Stimulated activated CD8-positive, alpha-beta memory T cell treated with anti-CD3 and anti-CD28 coated beads, Interleukin-4, amount 100 ng/mL, for 1 hour (primary cell): ENCODE measurements around the gene ZNF322.

Source experiments
- DNase-seq, 2 donors: peaks; one replicate each; pipeline ENCODE4 v3.0.0-alpha.2; 2020; ENCODE audit warnings: low read depth in 2 of 2, low spot score in 1 of 2

The ZNF322 gene

DNA sequence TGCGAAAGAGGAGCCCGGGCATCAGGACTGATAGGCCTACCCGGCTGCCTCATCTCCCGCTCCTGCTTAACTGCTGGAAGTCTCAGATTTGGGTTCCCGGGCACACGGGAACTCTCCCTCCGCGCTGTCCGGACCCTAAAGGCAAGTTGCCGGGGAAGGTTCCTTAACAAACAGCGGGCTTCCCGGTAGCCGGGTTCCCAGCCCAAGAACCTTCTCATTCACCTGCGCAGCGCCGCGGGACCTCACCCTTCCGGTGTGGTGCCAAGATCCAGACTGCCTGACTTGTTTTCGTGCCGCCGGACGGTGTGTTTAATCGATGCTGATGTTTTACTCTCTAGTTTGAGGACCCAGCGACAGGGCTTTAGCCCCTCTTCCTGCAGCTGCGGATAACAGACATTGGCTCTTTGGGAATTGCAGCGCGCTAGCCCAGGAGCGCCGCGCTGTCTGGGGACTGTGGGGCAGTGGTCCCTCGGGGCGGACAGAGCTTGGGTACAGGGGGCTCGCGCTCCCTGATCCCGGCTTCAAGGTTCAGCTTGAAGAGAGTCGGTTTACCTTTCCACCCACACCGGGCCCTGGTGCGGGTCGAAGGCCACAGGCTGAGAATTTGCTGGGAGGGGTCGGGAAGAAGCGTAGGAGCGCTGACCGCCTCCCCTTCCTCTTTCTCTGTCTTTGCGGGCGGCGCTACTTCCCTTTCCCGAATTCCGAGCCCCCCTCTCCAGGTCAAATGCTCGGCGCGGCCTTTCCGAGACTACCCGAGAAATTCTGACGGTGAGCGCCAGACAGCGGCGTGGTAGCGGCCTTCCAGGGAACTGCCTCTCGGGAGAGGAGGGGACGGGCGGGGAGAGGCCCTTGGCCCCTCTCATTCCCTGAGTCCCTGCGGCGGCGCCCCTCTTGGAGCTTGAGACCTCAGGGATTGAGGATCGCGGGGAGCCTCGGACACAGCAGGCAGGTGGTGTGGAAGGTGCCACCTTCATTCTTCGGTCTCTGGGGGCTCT, 45.6 kb downstream of the ZNF322 start:
- DNase-seq: no peak

DNA sequence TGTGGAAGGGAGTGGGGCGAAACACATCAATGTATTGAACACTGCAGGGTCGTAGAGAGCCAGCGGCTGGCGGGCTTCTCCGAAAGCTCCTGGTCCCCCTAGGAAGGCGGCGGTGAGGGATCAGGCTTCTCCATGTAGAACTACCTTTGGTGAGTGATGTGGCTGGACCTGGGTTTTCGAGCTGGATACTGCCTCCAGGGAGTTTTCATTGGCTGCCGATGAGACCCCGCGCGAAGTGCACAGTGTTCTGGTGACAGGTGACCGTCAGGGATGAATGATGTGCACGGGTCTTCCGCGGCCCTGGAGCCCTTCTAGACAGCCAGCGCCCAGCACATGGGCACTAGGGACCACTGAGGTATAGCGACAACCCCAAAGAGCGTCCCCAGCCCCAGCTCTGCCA, 46.3 kb downstream of the ZNF322 start:
- DNase-seq: no peak

DNA sequence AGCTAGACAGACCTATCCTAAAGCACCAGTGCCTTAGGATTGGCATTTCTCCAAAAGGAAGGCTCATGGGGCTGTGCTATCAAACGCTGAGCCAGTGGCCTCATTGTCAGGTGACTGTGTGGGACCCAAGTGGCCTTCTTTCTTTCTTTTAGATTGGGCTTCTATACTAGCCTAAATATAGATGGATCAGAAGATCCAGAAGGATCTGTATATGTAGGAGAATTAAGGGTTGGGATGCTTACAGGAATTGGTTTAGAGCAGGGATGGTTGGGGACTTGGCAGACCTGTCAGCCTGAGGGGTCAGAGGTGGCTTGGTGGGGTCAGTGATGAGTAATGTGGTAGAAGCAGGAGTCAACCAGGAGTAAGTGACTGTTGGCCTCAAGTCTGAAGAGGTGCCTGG, 47.9 kb downstream of the ZNF322 start:
- DNase-seq: no peak

DNA sequence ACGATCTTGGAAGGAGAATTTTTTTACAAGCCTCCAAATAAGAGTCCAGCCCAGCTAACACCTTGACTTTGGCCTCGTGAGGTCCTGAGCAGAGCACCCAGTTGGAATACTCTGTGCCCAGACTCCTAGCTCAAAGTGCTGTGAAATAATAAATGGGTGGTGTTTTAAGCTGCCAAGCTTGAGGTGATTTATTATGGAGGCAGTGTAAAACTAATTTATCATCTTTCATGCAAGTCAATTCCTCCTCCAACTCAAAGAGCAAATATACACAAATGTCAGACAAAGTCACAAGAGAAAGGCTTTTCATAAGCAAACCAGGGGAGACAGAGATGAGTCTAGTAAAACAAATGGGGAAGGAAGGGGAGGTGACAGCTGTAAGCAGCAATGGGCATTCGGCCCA, 50.1 kb downstream of the ZNF322 start:
- no peak for DNase-seq

GRCh38 chr6:26607434-26608230, 51.9 kb downstream of the ZNF322 start:
- peak in 1 of 2 donors; percentile 21 for DNase-seq

GRCh38 chr6:26604797-26605196, 54.7 kb downstream of the ZNF322 start:
- DNase-seq: no peak

GRCh38 chr6:26604026-26604425, 55.5 kb downstream of the ZNF322 start:
- DNase-seq: no peak

DNA sequence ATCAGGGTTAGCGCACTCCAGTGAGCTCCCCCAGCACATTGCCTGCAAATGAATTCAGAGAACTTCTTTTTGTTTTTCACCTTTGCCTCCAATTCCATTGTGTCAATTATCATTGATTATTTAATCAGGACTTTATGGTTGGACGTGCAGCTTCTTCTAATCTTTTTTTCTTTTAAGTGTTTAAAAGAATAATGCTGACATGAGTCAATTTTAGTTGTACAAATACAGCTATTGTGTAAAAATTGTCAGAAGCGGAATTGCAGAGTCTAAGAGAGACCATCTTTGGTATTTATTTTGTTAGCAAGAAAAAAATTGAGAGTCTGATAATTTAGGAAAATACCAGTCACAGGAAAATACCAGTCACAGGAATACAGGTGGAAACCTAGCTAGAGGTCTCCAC, 57.3 kb downstream of the ZNF322 start:
- DNase-seq: no peak

- no peak for DNase-seq
Observed at GRCh38 chr6:26600759-26601158, 58.8 kb downstream of the ZNF322 start.

DNA sequence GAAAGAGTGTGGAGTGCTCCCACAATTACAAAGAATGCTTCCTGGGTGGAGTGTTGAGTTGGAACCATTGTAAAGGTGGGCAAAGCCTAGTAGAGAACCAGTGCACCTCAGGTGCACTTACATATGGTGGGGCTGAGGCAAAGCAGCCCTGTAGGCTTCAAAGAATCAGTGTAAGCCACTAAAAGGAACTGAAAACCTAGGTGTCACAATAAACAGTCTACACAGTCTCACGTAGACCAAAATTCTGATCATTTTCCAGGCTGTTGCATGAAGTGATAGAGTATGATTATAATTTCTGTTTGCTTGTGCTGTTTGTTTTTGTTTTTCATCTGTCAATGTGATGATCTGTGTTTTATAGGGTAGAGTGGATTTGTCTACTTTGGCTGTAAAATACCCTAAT, 60.0 kb downstream of the ZNF322 start:
- DNase-seq: no peak

DNA sequence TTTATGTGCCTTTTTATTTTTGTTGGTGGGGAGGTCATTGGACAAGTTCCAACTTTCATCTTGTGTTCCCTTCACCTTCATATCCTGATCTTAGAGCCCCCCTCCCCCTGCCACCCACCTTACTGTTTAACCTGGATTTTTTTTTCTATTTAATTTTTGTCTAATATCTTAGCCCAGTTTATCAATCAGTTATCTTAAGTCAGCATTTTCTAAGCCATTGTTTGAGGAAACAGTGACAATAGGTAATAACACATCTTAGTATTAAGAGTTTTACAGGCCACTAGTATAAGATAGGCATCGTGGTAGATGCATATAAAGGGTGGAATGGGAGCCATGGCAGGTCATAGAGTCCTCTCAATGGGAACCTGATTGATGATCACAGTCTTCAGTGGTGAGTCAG, 60.4 kb downstream of the ZNF322 start:
- no peak for DNase-seq

DNA sequence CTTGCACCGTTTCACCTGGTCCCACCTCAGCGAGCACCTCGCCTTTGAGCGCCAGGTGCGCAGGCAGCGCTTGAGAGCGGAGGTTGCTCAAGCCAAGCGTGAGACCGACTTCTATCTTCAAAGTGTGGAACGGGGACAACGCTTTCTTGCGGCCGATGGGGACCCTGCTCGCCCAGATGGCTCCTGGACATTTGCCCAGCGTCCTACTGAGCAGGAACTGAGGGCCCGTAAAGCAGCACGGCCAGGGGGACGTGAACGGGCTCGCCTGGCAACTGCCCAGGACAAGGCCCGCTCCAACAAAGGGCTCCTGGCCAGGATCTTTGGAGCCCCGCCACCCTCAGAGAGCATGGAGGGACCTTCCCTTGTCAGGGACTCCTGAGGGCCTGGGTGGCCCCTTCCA, 61.3 kb downstream of the ZNF322 start:
- no peak for DNase-seq

DNA sequence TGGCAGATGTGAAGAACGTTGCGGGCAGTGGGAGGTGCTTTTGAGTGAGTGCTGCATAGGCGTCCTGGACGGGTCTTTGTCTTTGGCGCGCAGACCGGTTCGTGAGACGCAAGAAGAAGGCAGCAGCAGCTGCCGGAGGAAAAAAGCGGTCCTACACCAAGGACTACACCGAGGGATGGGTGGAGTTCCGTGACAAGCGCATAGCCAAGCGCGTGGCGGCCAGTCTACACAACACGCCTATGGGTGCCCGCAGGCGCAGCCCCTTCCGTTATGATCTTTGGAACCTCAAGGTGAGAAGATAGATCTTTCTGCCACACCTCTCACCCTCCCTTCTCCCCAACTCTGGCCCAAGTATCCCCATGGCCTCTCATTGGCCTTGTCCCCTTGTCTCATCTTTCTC, 61.7 kb downstream of the ZNF322 start:
- DNase-seq: no peak

DNA sequence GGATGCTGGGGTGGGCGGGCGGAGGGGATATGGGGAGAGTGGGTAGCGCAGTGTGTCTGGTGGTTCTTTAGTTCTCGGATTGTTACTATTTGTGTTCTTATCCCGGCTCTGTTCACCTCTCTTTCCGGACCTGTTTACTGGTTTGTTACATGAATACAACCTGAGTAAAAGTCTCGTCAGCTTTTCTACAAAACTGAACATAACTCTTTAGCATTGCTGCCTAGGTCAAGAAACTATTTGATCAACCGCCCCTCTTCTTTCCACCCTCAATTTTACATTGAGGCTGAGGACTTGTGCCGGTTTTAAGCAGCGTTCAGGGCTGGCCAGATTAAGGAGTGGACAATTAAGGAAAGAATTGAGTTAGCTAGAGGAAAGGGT, 62.2 kb downstream of the ZNF322 start:
- no peak for DNase-seq

GRCh38 chr6:26596579-26597388, 62.8 kb downstream of the ZNF322 start, which contains the start of gene ABT1:
ABT1 (plus strand) TSS chr6:26596953; CDS start chr6:26596983, 30 bp downstream.
- peak; percentile 94 for DNase-seq

GRCh38 chr6:26595669-26596269, 63.8 kb downstream of the ZNF322 start:
- peak; percentile 68 to 77 for DNase-seq

DNA sequence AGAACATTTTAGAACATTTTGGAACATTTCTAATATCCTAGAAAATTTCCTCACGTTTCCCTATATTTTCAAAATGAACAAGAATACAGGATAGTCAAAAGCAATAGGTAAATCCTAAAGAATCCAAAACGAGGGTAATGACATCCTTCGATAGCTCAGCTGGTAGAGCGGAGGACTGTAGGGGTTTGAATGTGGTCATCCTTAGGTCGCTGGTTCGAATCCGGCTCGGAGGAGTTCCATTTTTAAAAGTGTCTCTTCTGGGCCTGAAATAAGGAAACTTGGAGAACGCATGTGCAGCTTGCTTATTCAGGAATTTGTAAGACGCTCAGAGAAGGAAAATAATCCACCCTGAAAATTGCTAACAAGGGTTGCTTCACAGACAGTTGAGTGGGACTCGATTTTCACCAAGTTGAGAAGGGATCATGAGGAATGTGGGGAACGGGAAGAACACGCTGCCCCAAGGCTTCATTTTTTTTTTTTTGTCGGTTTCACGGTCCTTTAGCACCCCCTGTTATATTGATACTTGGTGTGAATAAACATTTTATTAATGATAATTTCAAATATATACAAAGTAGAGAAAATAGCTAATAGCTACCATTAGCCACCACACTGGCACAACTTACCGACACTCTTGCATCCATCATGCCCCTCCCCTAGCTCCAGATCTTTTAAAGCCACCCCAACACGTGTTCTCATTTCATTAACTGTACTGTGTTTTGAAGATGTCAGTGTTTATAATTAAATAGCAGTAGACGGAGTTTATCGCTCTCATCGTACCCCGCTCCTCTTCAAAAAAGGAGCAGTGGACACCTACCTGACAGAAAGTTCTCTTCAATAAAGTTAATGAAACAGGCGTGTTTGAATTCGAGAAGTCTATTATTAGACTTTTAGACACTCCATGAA, 64.6 kb downstream of the ZNF322 start:
- DNase-seq: no peak

DNA sequence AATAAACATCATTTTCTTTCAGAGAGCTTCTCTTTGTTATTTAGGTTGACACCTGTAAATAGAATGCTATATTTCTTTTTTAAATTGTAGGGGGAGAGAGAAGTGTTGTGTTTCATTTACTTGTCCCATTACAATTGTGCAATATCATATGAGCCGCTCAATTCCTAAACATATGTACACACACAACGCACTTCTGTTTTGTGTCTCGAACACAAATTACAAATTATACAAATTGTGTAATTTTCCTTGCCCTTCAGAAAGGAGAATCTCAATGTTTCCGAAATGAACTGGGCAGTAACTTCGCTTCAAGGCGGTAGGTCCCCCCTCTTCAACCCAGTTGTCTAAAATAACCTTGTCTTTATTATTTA, 65.4 kb downstream of the ZNF322 start:
- DNase-seq: no peak

DNA sequence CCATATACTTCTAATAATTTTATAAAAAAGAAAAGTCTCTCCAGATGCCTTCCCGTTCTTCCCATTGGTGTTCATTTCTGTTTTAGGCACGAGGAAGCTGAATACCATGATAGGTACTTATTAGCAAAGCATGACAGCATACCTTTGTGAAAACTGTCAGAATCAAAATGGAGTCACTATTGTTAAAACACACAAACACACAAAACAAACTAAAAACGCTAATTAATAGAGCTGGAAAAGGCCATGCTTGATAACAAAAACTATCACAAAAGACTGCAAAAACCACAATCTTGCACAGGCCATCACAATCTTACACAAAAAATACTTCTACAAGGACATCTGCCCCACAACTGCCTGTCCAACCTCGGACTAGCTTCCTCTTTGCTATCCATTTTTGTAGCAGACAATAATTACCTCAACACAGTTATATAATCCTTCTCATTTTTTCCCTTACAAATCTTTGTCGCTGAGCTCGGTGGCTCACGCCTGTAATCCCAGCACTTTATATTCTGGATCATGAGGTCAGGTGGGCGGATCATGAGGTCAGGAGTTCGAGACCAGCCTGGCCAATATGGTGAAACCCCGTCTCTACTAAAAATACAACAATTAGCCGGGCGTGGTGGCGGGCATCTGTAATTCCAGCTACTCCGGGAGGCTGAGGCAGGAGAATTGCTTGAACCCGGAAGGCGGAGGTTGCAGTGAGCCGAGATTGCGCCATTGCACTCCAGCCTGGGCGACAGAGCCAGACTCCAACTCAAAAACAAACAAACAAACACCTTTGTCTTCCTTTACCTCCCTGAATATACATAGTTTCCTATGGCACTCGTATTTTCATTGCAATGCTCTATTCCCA, 66.0 kb downstream of the ZNF322 start:
- no peak for DNase-seq
